HL-60 (cell line): ENCODE results near the gene TTLL1.

Experiments
- DNase-seq, 2 experiments: peaks; one replicate each; pipeline ENCODE4 v3.0.0-alpha.2; 2010 to 2020; ENCODE audit warnings: low read depth in 1 of 2, low spot score in 1 of 2
- H3K27ac ChIP-seq: fragments of 250-450 bp; sonication (Bioruptor Pico); replicated peaks from 2 replicates; pipeline ENCODE4 v1.5.1; 2020; ENCODE audit warnings: mild to moderate bottlenecking, moderate library complexity
- H3K27me3 ChIP-seq: fragments of 250-450 bp; sonication (Bioruptor Pico); 2 replicates; pipeline ENCODE4 v1.5.1; 2021; ENCODE audit warnings: mild to moderate bottlenecking, moderate library complexity; ENCODE audit not compliant: insufficient read depth, poor library complexity, severe bottlenecking
- H3K4me3 ChIP-seq: replicated peaks from 2 replicates; pipeline ENCODE4 v1.5.1; 2011; ENCODE audit warnings: mild to moderate bottlenecking, control low read depth, low read length; ENCODE audit not compliant: insufficient read depth
- CTCF ChIP-seq: IDR thresholded peaks from one replicate; pipeline ENCODE4 v1.5.1; 2011; ENCODE audit warnings: low read length, control low read depth, inconsistent platforms; ENCODE audit not compliant: insufficient read depth
- GABPA ChIP-seq: IDR thresholded peaks from 2 replicates; pipeline ENCODE4 v1.6.1; 2012; ENCODE audit warnings: low read depth
- POLR2AphosphoS5 ChIP-seq: IDR thresholded peaks from 2 replicates; pipeline ENCODE4 v1.6.1; 2012; ENCODE audit warnings: low read depth
- REST ChIP-seq: IDR thresholded peaks from 2 replicates; pipeline ENCODE4 v1.6.1; 2012; ENCODE audit warnings: low read depth; ENCODE audit not compliant: insufficient replicate concordance
- SPI1 ChIP-seq: IDR thresholded peaks from 2 replicates; pipeline ENCODE4 v1.6.1; 2012; ENCODE audit warnings: low read depth, mild to moderate bottlenecking, borderline replicate concordance

Gene TTLL1

GRCh38 chr22:42991010-42991651 lies 98.1 kb downstream of the TTLL1 start:
- no peak for DNase-seq
- no peak overlapping the region for H3K27ac ChIP-seq
- H3K4me3 ChIP-seq: no peak overlapping the region
- H3K27me3 ChIP-seq: no peaks in the 10 kb centered on the region
- TF ChIP-seq CTCF (no peak), SPI1 (no peak), POLR2AphosphoS5 (no peak), REST (no peak)

GRCh38 chr22:42990131-42990838 lies 98.9 kb downstream of the TTLL1 start:
- H3K4me3 ChIP-seq: no peak overlapping the region
- TF ChIP-seq GABPA: no peak
- no peak for TF ChIP-seq SPI1
- TF ChIP-seq POLR2AphosphoS5: no peak
- no peak for TF ChIP-seq REST
- TF ChIP-seq CTCF: no peak
- no peak overlapping the region for H3K27ac ChIP-seq
- DNase-seq: no peak
- H3K27me3 ChIP-seq: no peaks in the 10 kb centered on the region
